AG04450 (cell line): Measurements from ENCODE around the gene NPC1. TPM values are rescaled to one million over a fixed set of nuclear protein-coding genes. Genes with fewer than 3 reads are reported as not detected.

Source experiments
- CTCF ChIA-PET: fragments of 300-600, 350-600 bp; formaldehyde crosslinking; extraction: SDS; loops from one replicate; lab custom pipeline; 2022; ENCODE audit warnings: antibody characterized with exemption, inconsistent platforms; lab: Charles Lee
- POLR2A ChIA-PET: fragments of 350-600 bp; formaldehyde crosslinking; extraction: SDS; loops from one replicate; lab custom pipeline; 2021; ENCODE audit warnings: antibody characterized with exemption, inconsistent platforms; lab: Yijun Ruan, JAX
- DNase-seq: peaks from one replicate; pipeline ENCODE4 v3.0.0-alpha.2; 2011; ENCODE audit warnings: low read depth, low spot score
- H3K27ac ChIP-seq: one replicate; pipeline ENCODE4 v1.5.1; 2012; ENCODE audit warnings: low read depth, low read length, control low read depth
- H3K27me3 ChIP-seq: one replicate; pipeline ENCODE4 v1.6.0; 2012; ENCODE audit warnings: low read length; ENCODE audit not compliant: control insufficient read depth, insufficient read depth
- H3K4me3 ChIP-seq: 2 replicates; pipeline ENCODE4 v1.5.1; 2011; ENCODE audit warnings: mild to moderate bottlenecking, low read depth, low read length, control low read depth
- H3K9me3 ChIP-seq: 2 replicates; pipeline ENCODE4 v1.5.1; 2012; ENCODE audit warnings: low read length; ENCODE audit not compliant: control insufficient read depth, insufficient read depth
- CTCF ChIP-seq: IDR thresholded peaks from 2 replicates; pipeline ENCODE4 v1.5.1; 2011; ENCODE audit warnings: low read depth, low read length, control low read depth, inconsistent platforms
- polyA plus RNA-seq: library from polyadenylated mRNA; depleted of rRNA; stranded (reverse); fragments of >200 nt; gene quantifications from 2 replicates; pipeline ENCODE4 v1.2.3, GENCODE V29; 2011

Gene NPC1
- polyA plus RNA-seq, 1 experiment: 10.8 TPM

DNA sequence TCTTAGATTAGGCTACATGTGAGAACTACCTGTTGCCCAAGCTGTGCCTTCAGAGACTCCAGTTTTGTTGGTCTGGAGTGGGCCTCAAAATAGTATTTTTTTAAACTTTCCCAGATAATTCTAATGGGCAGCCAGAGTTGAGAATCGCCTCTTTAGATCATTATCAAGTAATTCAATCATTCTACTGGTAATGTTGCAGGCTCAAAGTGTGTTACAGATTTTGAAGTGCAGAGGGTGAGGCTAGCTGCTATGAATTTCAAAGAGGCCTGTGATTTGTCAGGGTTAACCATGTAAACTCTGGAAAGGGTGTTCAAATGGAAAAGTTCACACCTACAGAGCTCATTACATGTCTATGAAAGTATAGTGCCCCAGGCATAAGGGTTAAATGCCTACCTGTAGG is 46.3 kb upstream of the NPC1 start:
- no peak for DNase-seq
- no peaks in the 10 kb centered on the region for H3K27me3 ChIP-seq
- H3K4me3 ChIP-seq: no peak overlapping the region
- ChIA-PET POLR2A (no interaction called here), CTCF (interaction anchor here (0.6 to 1.3 kb wide), 2 partner anchors 129 to 286 kb away, joined by 3 read pairs; no protein-coding TSS in a partner anchor)
- no peaks in the 10 kb centered on the region for H3K9me3 ChIP-seq
- no peak for TF ChIP-seq CTCF
- H3K27ac ChIP-seq: no peak overlapping the region

DNA sequence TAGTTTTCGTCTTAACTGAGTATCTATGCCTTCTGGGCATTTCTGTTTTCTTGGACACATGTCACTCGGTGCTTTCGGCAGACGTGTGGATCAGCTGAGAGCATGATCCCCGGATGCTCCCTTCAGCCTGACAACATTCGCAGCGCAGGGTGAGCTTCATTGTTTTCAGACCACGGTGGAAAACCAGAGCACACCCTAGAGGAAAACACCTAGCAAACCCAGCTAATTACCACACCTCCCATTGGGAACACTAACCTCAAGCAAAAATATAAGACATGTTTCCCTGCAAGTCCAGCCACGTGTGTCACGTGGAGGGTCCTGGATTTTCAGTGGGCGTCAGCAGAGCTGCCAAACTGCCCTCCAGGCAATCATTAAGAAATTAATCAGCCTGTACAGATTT is 45.4 kb upstream of the NPC1 start:
- POLR2A ChIA-PET: no interaction called here
- no peak for DNase-seq
- Histone ChIP-seq H3K9me3 (no peaks in the 10 kb centered on the region), H3K27me3 (no peaks in the 10 kb centered on the region), H3K27ac (no peak overlapping the region), H3K4me3 (no peak overlapping the region)
- CTCF ChIA-PET: interaction anchor here (1.3 kb wide), 1 partner anchor 287 kb away, joined by 3 read pairs; no protein-coding TSS in a partner anchor
- TF ChIP-seq CTCF: no peak

GRCh38 chr18:23631312-23631711 is 45.0 kb upstream of the NPC1 start:
- Histone ChIP-seq H3K27ac (no peak overlapping the region), H3K9me3 (no peaks in the 10 kb centered on the region), H3K27me3 (no peaks in the 10 kb centered on the region), H3K4me3 (no peak overlapping the region)
- no peak for TF ChIP-seq CTCF
- no peak for DNase-seq
- CTCF ChIA-PET: interaction anchor here (1.3 kb wide), 1 partner anchor 287 kb away, joined by 3 read pairs; no protein-coding TSS in a partner anchor
- POLR2A ChIA-PET: no interaction called here

GRCh38 chr18:23629444-23629946 is 43.2 kb upstream of the NPC1 start:
- ChIA-PET POLR2A (no interaction called here), CTCF (interaction anchor here (1.0 to 9.8 kb wide), 3 partner anchors 9 to 183 kb away, joined by 3 to 162 read pairs (median 3); no protein-coding TSS in a partner anchor)
- Histone ChIP-seq H3K27me3 (no peaks in the 10 kb centered on the region), H3K27ac (no peak overlapping the region), H3K9me3 (no peaks in the 10 kb centered on the region), H3K4me3 (no peak overlapping the region)
- DNase-seq: no peak
- no peak for TF ChIP-seq CTCF

- H3K4me3 ChIP-seq: no peak overlapping the region
- TF ChIP-seq CTCF: no peak
- ChIA-PET POLR2A (no interaction called here), CTCF (interaction anchor here (0.9 to 9.8 kb wide), 2 partner anchors 15 to 74 kb away, joined by 3 to 162 read pairs; no protein-coding TSS in a partner anchor)
- no peak overlapping the region for H3K27ac ChIP-seq
- H3K9me3 ChIP-seq: no peaks in the 10 kb centered on the region
- H3K27me3 ChIP-seq: no peaks in the 10 kb centered on the region
- DNase-seq: no peak
These were observed 41.7 kb upstream of the NPC1 start for GRCh38 chr18:23627970-23628369.
